DND-41 (cell line): ENCODE results near the gene TAOK1.
"Not testable (repeated sequence)": the region's sequence is repeated elsewhere in the genome, so short reads cannot be mapped to it uniquely, and the experiment has no call there.

Experiments
- ATAC-seq: fragments of 200-7000 bp; cut with Tn5 transposase; 3 replicates; pipeline ENCODE4 v1.9.1; 2021; ENCODE audit warnings: low read depth; ENCODE audit not compliant: insufficient read depth
- DNase-seq: peaks from one replicate; pipeline ENCODE4 v3.0.0-alpha.2; 2020
- H2AFZ ChIP-seq: 2 replicates; pipeline ENCODE4 v1.6.0; 2012; ENCODE audit warnings: low read depth, low read length
- H3K27ac ChIP-seq: 2 replicates; pipeline ENCODE4 v1.5.1; 2012; ENCODE audit warnings: low read length, inconsistent platforms
- H3K27me3 ChIP-seq: fragments of 200-600 bp; sonication (generic); 2 replicates; pipeline ENCODE4 v1.6.0; 2012; ENCODE audit warnings: low read length, mild to moderate bottlenecking, inconsistent platforms; ENCODE audit not compliant: insufficient read depth, poor library complexity
- H3K36me3 ChIP-seq: 2 replicates; pipeline ENCODE4 v1.5.1; 2012; ENCODE audit warnings: low read length, inconsistent platforms; ENCODE audit not compliant: insufficient read depth
- H3K4me1 ChIP-seq: 2 replicates; pipeline ENCODE4 v1.5.1; 2012; ENCODE audit warnings: mild to moderate bottlenecking, low read length; ENCODE audit not compliant: insufficient read depth
- H3K4me2 ChIP-seq: 2 replicates; pipeline ENCODE4 v1.6.0; 2012; ENCODE audit warnings: mild to moderate bottlenecking, moderate library complexity, low read length, inconsistent platforms; ENCODE audit not compliant: insufficient read depth
- H3K4me3 ChIP-seq, 2 experiments: fragments of 200-600 bp in 1 of 2; shearing (Covaris generic) in 1 of 2; 2 replicates each; pipeline ENCODE4 v1.5.1; 2012 to 2016; ENCODE audit warnings: inconsistent platforms in 2 of 2, low read length in 2 of 2, mild to moderate bottlenecking in 2 of 2, low read depth in 1 of 2, moderate library complexity in 1 of 2
- H3K79me2 ChIP-seq: 2 replicates; pipeline ENCODE4 v1.6.0; 2012; ENCODE audit warnings: low read length, inconsistent platforms; ENCODE audit not compliant: insufficient read depth
- H3K9ac ChIP-seq: 2 replicates; pipeline ENCODE4 v1.6.0; 2012; ENCODE audit warnings: low read depth, mild to moderate bottlenecking, inconsistent platforms, low read length, moderate library complexity
- H3K9me3 ChIP-seq: 2 replicates; pipeline ENCODE4 v1.5.1; 2012; ENCODE audit warnings: low read length, moderate library complexity, mild to moderate bottlenecking, inconsistent platforms; ENCODE audit not compliant: insufficient read depth, severe bottlenecking
- H4K20me1 ChIP-seq: 2 replicates; pipeline ENCODE4 v1.6.0; 2012; ENCODE audit warnings: low read length; ENCODE audit not compliant: insufficient read depth
- EZH2 ChIP-seq: IDR thresholded peaks from 3 replicates; pipeline ENCODE4 v1.6.1; 2012; ENCODE audit warnings: borderline replicate concordance, low read depth, mild to moderate bottlenecking, moderate library complexity, low read length, inconsistent platforms; ENCODE audit not compliant: severe bottlenecking
- TF ChIP-seq, protein P1 (sequence below): IDR thresholded peaks from 2 replicates; pipeline ENCODE4 v1.5.1; 2012; ENCODE audit warnings: borderline replicate concordance, low read length, moderate library complexity, mild to moderate bottlenecking; ENCODE audit not compliant: poor library complexity, severe bottlenecking; ENCODE audit errors: extremely low read depth

TAOK1 gene

DNA sequence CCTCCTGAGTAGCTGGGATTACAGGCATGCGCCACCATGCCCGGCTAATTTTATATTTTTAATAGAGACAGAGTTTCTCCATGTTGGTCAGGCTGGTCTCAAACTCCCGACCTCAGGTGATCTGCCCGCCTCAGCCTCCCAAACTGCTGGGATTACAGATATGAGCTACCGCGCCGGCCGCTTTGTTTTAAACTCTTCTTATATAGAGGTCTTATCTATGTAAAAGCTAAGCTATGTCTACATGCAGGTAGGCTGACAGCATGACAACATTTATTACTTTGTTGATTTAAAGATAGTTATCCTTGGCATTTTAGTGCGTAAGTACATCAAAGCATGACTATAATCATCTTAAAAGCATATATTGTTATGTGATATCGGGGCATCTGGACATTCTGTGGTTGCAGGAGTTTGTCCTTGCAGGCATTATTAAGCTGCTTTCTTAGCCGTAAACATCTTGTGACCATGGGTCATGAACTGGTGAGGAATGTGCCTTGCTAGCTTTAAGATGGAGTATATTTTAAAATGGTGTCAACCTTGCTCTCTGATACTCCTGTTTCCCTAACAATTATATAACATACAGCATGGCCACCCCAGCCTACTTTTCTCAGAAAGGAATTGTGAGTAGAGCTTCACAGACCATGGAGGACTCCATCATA, 45.8 kb upstream of the TAOK1 start:
- H2AFZ ChIP-seq: no peak overlapping the region
- H3K27me3 ChIP-seq: no peaks in the 10 kb centered on the region
- no peak overlapping the region for H3K4me3 ChIP-seq
- no peaks in the 10 kb centered on the region for H4K20me1 ChIP-seq
- no peak for DNase-seq
- H3K27ac ChIP-seq: no peak overlapping the region
- H3K4me1 ChIP-seq: no peaks in the 10 kb centered on the region
- ATAC-seq: no peak
- H3K4me2 ChIP-seq: no peak overlapping the region
- TF ChIP-seq, protein P1, sequence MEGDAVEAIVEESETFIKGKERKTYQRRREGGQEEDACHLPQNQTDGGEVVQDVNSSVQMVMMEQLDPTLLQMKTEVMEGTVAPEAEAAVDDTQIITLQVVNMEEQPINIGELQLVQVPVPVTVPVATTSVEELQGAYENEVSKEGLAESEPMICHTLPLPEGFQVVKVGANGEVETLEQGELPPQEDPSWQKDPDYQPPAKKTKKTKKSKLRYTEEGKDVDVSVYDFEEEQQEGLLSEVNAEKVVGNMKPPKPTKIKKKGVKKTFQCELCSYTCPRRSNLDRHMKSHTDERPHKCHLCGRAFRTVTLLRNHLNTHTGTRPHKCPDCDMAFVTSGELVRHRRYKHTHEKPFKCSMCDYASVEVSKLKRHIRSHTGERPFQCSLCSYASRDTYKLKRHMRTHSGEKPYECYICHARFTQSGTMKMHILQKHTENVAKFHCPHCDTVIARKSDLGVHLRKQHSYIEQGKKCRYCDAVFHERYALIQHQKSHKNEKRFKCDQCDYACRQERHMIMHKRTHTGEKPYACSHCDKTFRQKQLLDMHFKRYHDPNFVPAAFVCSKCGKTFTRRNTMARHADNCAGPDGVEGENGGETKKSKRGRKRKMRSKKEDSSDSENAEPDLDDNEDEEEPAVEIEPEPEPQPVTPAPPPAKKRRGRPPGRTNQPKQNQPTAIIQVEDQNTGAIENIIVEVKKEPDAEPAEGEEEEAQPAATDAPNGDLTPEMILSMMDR: no peak
- TF ChIP-seq EZH2: no peak
- no peaks in the 10 kb centered on the region for H3K79me2 ChIP-seq
- H3K9me3 ChIP-seq: no peaks in the 10 kb centered on the region
- no peak overlapping the region for H3K9ac ChIP-seq
- no peaks in the 10 kb centered on the region for H3K36me3 ChIP-seq

DNA sequence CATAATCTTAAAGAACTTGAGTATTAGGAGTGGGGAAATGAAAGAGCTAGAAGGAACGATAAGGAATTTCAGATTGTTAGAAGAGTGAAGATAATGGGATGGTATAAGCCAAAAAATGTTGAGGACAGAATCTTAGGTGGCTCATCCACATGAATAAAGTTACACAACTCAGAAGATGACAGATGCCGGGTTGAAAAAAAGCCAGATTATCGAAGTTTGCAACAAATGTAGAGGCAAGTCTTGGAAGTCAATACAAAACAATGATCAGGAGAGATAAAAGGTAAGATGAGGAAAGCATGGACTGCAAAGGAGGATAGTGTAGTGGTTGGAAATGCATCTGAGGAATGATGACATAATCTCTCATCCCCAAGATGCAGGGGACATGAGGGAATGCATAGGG, 45.1 kb upstream of the TAOK1 start:
- Histone ChIP-seq H3K36me3 (no peaks in the 10 kb centered on the region), H3K9me3 (no peaks in the 10 kb centered on the region), H3K27ac (no peak overlapping the region), H3K4me2 (no peak overlapping the region), H4K20me1 (no peaks in the 10 kb centered on the region), H3K4me3 (no peak overlapping the region), H3K79me2 (no peaks in the 10 kb centered on the region), H3K27me3 (no peaks in the 10 kb centered on the region), H3K4me1 (no peaks in the 10 kb centered on the region), H2AFZ (no peak overlapping the region), H3K9ac (no peak overlapping the region)
- TF ChIP-seq, protein P1: no peak
- TF ChIP-seq EZH2: no peak
- ATAC-seq (no peak), DNase-seq (no peak)

DNA sequence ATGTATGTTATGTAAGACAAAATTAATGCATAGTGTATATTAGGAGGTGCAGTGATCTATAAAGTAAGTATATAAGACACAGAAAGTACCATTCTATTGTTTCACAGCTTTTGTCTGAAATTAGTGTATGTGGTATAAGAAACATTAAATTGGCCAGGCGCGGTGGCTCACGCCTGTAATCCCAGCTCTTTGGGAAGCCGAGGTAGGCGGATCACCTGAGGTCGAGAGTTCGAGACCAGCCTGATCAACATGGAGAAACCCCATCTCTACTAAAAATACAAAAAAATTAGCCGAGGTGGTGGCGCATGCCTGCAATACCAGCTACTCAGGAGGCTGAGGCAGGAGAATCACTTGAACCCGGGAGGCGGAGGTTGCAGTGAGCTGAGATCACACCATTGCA, 44.7 kb upstream of the TAOK1 start:
- H3K36me3 ChIP-seq, H3K27ac ChIP-seq, H4K20me1 ChIP-seq, H3K9ac ChIP-seq, H3K27me3 ChIP-seq, H2AFZ ChIP-seq, H3K4me1 ChIP-seq, H3K79me2 ChIP-seq, H3K9me3 ChIP-seq, H3K4me2 ChIP-seq, H3K4me3 ChIP-seq, ATAC-seq, DNase-seq: not testable (repeated sequence)

DNA sequence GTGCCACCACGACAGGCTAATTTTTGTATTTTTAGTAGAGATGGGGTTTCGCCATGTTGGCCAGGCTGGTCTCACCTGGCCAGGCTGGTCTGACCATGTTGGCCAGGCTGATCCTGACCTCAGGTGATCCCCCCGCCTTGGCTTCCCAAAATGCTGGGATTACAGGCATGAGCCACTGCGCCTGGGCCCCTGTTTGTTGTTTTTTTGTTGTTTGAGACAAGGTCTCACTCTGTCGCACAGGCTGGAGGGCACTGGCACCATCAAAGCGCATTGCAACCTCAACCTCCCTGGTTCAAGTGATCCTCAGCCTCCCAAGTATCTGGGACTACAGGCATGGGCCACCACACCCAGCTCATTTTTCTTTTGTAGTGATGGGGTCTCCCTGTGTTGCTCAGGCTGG, 43.7 kb upstream of the TAOK1 start:
- Histone ChIP-seq H3K4me3 (no peak overlapping the region), H2AFZ (no peak overlapping the region), H3K36me3 (no peaks in the 10 kb centered on the region), H3K27me3 (no peaks in the 10 kb centered on the region), H3K27ac (no peak overlapping the region), H4K20me1 (no peaks in the 10 kb centered on the region), H3K9me3 (no peaks in the 10 kb centered on the region), H3K4me1 (no peaks in the 10 kb centered on the region), H3K4me2 (no peak overlapping the region), H3K9ac (no peak overlapping the region), H3K79me2 (no peaks in the 10 kb centered on the region)
- TF ChIP-seq, protein P1: no peak
- TF ChIP-seq EZH2: no peak
- DNase-seq (no peak), ATAC-seq (no peak)
